ENCODE results near the gene ETV3L. TPM values are rescaled to one million over a fixed set of nuclear protein-coding genes. Genes with fewer than 3 reads are reported as not detected.

ETV3L gene
- total and polyA plus RNA-seq, 2 of the 8 experiments (the other 6 are each of a cell fraction or from before 2014, with no cell fraction given) = 0.17 to 0.26 TPM

GRCh38 chr1:157136133-157136532 is 36.5 kb upstream of the ETV3L start:
- Histone ChIP-seq H3K4me2 (ENCODE audit: insufficient read depth in 1 of 2, low read depth in 2 of 2, low read length in 2 of 2) (peak overlapping the region in 1 of 2 experiments; percentile 94; a peak in 2 of 4 replicates), H3K18ac (ENCODE audit: extremely low read depth, low read length) (no peak overlapping the region), H4K8ac (ENCODE audit: extremely low read depth, insufficient read depth, low read length) (no peak overlapping the region), H3K27me3 (replicated peaks in 1 of 4; ENCODE audit: control insufficient read depth in 3 of 4, extremely low read depth in 1 of 4, insufficient read depth in 3 of 4, low read length in 3 of 4) (no peaks in the 10 kb centered on the region), H3K79me1 (ENCODE audit: low read depth, low read length) (peaks cover 8% of the 10 kb centered on the region), H4K5ac (ENCODE audit: insufficient read length, low read depth, low read length) (no peak overlapping the region), H3K23ac (ENCODE audit: insufficient read length) (no peak overlapping the region), H3K23me2 (ENCODE audit: low read depth, low read length) (peaks cover 10% of the 10 kb centered on the region; the same call in 1 of the 2 replicates), H3K79me2 (ENCODE audit: control insufficient read depth in 1 of 2, insufficient read depth in 2 of 2, low read length in 2 of 2) (peaks cover 7 to 29% of the 10 kb centered on the region in 2 experiments; a peak in 3 of 4 replicates), H2AFZ (ENCODE audit: low read length) (no peak overlapping the region), H2BK15ac (ENCODE audit: low read length) (no peak overlapping the region), H3K4me3 (ENCODE audit: extremely low read depth in 1 of 4, insufficient read depth in 2 of 4, low read depth in 3 of 4, low read length in 4 of 4) (no peak overlapping the region), H2BK120ac (replicated peaks; ENCODE audit: low read depth, low read length) (no peak overlapping the region), H3K4ac (replicated peaks; ENCODE audit: insufficient read length, low read depth, low read length) (no peak overlapping the region), H3K9me3 (ENCODE audit: insufficient read depth in 2 of 2, low read depth in 1 of 2, low read length in 1 of 2) (no peaks in the 10 kb centered on the region), H2BK5ac (ENCODE audit: low read depth, low read length) (no peak overlapping the region), H2BK20ac (ENCODE audit: low read length) (no peak overlapping the region), H3K27ac (ENCODE audit: low read depth, low read length) (no peak overlapping the region), H3K36me3 (ENCODE audit: control insufficient read depth in 2 of 4, insufficient read depth in 4 of 4, low read length in 3 of 4) (peaks cover 12 to 48% (median 36%) of the 10 kb centered on the region in 4 experiments; a peak in 7 of 8 replicates), H2BK12ac (ENCODE audit: low read depth, low read length) (no peak overlapping the region), H2AK5ac (ENCODE audit: low read depth, low read length) (no peak overlapping the region), H3K4me1 (replicated peaks in 1 of 4; ENCODE audit: control insufficient read depth in 3 of 4, insufficient read depth in 4 of 4, low read length in 3 of 4) (peaks cover 2 to 17% (median 7%) of the 10 kb centered on the region in 4 experiments; a peak in 4 of 7 replicates), H4K20me1 (replicated peaks in 1 of 2; ENCODE audit: control insufficient read depth in 1 of 2, insufficient read depth in 2 of 2, low read length in 2 of 2) (peaks cover 9 to 11% of the 10 kb centered on the region in 2 experiments), H3K14ac (ENCODE audit: insufficient read length) (no peak overlapping the region), H4K91ac (replicated peaks; ENCODE audit: insufficient read length, low read length) (no peak overlapping the region), H3K9ac (replicated peaks in 1 of 4; ENCODE audit: extremely low read depth in 1 of 4, low read depth in 3 of 4, low read length in 3 of 4) (no peak overlapping the region), H3K56ac (replicated peaks; ENCODE audit: insufficient read length, low read depth, low read length) (no peak overlapping the region)
- FAIRE-seq (no peak), DNase-seq (ENCODE audit: low read depth in 1 of 2, low spot score in 2 of 2) (no peak)
- POLR2A ChIA-PET (ENCODE audit: partially characterized antibody) = interaction anchor here (0.8 to 10.5 kb wide), 8 partner anchors 10 to 48 kb away, joined by 3 to 70 read pairs (median 5); no protein-coding TSS in a partner anchor
- WGBS, 2 experiments (ENCODE audit: extremely low coverage in 1 of 2, insufficient coverage in 1 of 2, insufficient read length in 1 of 2, insufficient replicate concordance in 2 of 2, low coverage in 1 of 2, low lambda C conversion rate in 2 of 2, missing lambda C conversion rate in 1 of 2) = 74% methylated on average over 4 of the region's 4 CpGs; no CpG with 5 or more reads in 1 of the 2 experiments
- CTCF ChIA-PET (ENCODE audit: partially characterized antibody) = interaction anchor here (0.6 to 16.2 kb wide), 17 partner anchors 11 to 217 kb away, joined by 3 to 187 read pairs (median 6); partner anchors contain the start of gene ARHGEF11
- TF ChIP-seq RAD21 (IDR thresholded peaks at IDR 0.05 in 1 of 2, conservative IDR thresholded peaks at IDR 0.05 in 1 of 2; ENCODE audit: low read depth in 2 of 2, low read length in 2 of 2) (peak; percentile 15 to 39; a peak in 3 of 4 replicates), CTCF (IDR thresholded peaks at IDR 0.05; ENCODE audit: control extremely low read depth in 1 of 3, insufficient read depth in 1 of 3, low read depth in 1 of 3, low read length in 3 of 3) (peak in 2 of 3 experiments; percentile 16 to 41; a peak in 3 of 4 replicates), FOSL1 (IDR thresholded peaks at IDR 0.05; ENCODE audit: insufficient read depth, low read depth, low read length) (no peak)
